Spleen (tissue), 7 donors: ENCODE results near the gene VPS35L.

ENCODE experiments used
- CTCF ChIP-seq, 11 experiments: fragments of 200-600 bp in 7 of 11; fragments of 450-650 bp in 4 of 11; sonication (generic) in 4 of 11; IDR thresholded peaks in 8 of 11; conservative IDR thresholded peaks in 3 of 11; 1 replicate in 7 of 11; 2 replicates in 4 of 11; pipeline versions ENCODE4 v1.4.0 to v1.8.0; 2016 to 2021; ENCODE audit warnings: antibody characterized with exemption in 11 of 11, inconsistent platforms in 4 of 11, mild to moderate bottlenecking in 1 of 11
- POLR2A ChIP-seq, 3 donors: fragments of 450-650 bp; IDR thresholded peaks; one replicate each; pipeline ENCODE4 v1.5.1; 2017; ENCODE audit warnings: antibody characterized with exemption in 3 of 3, mild to moderate bottlenecking in 1 of 3
- donor health status: DM: no; HTN: no; CAD: no; lungs with moderate emphysema.
- donor health status: DM: no; HTN: no; CAD: no.
- donor health status: DM: no; HTN: no; CAD: no.

DNA sequence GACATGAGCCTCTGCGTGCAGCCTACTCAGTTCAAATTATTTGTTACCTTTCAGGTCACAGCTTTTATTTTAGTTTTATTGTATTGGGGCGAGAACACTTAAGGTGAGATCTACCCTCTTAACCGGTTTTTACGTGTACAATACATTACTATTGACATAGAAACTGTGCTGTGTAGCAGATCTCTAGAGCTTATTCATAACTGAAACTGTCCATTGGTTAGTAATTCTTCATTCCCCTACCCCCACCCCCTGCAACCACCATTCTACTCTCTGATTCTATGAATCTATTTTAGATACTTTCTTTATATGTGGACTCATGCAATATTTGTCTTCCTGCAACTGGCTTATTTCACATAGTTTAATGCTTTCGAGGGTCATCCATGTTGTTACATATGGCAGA is 119.0 kb downstream of the VPS35L start:
- TF ChIP-seq POLR2A (IDR thresholded peaks at IDR 0.05) (no peak), CTCF (IDR thresholded peaks at IDR 0.05 in 8 of 11, conservative IDR thresholded peaks at IDR 0.05 in 3 of 11) (no peak)
